ENCODE data around the gene PLOD3.

Gene PLOD3

DNA sequence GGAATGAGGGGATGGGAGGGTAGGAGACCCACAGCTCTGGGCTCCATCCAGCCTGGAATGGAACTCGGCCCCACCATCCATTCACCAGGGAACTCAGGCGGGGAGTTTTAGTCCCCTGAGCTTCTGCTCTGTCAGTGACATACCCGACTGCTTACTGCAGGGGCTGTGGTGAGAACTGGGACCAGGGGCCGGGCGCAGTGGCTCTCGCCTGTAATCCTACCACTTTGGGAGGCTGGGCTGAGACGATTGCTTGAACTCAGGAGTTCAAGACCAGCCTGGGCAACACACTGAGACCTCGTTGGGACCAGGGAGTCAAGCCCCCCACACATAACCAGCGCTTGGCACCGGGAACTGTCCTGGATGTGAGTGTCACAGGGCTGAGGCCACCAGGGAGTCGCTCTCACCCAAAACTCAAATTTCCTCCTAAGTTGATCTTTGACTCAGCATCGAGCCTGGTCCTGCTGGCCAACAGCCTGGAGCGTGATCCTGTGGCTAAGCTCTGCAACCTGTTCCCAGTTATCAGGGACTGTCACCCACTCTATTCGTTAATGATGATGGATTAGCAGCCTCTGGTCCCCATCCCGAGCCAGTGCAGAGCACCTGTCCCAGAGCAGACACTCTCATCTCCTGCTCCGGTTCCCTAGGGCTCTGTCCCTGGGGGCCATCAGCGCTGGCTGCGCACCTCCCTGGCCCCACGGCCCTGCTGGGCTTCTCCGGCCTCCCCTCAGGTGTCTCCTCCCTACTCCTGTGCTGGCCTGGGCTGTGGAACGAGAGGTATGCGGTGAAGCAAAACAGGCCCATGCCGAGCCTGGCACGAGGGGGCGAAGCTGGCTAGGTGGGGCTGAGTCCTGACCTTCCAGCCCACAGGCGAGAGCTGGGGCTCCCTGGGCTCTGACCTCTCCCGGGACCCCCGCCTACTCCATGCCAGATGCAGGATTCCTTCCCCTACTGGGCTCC, 21.1 kb upstream of the PLOD3 start:
- no peak for DNase-seq

DNA sequence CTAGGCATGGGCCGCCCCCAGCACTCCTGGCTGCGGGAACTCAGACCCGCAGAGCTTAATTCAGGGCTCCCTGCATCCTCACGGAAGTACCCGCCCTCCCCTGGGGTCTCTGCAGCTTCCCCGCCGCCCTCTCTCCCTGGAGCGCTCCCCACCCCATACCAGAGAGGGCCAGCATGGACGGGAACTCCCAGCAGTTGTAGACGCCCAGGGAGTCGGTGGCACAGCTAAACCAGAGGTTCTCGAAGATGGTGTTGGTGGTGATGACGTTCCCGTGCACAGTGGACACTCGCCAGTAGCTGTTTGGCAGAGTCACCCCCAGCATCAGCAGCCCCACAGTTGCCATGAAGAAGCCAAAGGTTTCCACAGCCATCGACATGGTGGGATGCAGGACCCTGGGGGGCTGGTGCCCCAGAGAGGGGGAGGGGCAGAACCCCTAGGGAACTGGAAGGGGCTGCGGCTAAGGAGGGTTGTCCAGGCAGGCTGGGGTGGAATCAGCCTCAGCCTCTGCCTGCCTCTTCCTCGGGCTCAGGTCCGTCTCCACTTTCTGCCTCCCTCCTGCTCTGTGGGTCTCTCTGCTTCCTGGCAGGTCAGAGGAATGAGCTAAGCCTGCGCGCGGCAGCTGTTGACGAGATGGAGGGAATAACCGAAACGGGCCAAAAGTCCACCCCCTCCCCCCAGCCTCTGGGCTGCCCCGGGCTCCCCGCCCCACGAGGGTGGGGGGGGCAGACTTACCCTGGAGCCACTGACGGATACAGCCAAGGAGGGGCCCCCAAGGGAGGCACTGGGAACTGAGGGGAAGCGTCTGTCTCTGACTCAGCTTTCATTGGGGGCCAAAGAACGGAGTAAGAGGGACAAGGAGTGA, 20.1 kb upstream of the PLOD3 start, which contains the start of gene CLDN15:
Gene CLDN15, minus strand, starts transcription at position 597 of the 862 bp plus-strand sequence. Its CDS starts 221 bp downstream, at position 376.
- no peak for DNase-seq

DNA sequence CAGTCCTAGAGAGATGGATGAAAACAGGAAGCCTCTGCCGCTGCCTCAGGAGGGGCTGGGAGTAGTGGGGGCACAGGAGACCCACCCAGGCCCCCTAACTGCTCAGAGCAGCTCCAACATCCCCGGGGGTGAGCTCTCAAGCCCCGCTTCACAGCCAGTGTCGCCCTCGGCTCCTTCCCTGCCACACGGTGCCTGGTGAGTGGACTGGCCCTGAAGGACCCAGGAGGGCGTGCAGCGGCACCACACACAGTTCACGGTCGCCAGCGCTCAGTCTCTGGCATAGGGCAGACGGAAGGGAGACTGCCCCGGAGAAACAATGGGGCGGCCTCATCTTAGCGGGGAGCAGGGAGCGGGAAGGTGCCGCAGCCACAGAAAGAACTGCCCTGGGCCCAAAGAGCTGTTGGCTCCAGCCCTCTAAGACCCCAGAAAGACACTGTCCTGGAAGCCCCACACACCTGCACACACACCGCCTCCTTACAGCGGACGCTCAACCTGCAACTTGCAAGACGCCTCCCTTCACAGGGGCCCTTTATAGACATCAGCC, 19.0 kb upstream of the PLOD3 start:
- no peak for DNase-seq

DNA sequence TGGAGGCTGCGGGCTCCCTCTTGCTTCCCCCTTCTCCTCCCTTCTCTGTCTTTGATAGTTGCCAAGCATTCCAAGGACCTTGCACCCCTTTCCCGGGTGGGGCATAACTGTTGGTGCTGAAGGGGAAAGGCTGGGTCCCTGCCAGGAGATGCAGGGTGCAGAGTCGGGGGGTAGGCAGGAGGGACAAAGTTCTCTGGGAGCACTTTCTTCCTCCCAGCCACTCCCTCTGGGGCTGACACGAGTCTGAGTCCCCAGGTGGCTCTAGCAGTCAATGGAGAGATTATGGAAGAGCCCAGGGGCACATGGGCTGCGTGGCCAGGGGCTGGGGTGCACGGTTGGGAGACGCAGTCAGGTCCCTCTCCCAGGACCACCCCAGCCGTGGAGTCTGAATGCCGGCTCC, 18.1 kb upstream of the PLOD3 start:
- DNase-seq, result no peak

DNA sequence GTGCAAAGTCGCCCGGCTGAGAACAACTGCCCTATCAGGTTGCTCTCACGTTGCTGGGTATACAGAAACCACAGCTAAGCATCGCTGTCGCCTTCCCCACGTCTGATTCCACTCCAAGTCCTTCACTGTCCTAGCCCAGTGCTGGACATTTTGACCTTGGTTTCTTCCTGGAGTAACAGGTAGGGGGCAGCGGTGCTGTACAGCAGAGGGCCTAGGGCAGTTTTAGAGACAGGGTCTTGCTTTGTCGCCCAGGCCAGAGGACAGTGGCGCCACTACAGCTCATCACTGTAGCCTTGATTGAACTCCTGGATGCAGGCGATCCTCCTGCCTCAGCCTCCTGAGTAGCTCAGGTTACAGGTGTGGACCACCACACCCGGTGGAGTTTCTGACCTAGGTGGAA, 17.7 kb upstream of the PLOD3 start:
- DNase-seq, result no peak

DNA sequence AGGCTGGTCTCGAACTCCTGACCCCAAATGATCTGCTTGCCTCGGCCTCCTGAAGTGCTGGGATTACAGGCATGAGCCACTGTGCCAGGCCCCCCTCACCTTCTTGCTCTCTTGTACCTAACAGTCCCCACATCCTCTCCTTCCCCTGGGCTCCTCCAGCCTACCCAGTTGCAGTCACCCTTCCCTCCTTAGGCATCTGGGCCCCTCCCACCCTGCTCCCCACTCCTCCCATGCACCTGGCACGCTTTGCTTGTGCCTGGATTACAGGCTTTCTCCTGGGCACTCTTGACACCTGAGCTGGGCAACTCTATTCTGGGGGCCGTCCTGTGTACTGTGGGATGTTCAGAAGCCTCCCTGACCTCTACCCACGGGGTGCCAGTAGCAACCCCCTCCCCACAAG, 17.3 kb upstream of the PLOD3 start:
- DNase-seq, result no peak

DNA sequence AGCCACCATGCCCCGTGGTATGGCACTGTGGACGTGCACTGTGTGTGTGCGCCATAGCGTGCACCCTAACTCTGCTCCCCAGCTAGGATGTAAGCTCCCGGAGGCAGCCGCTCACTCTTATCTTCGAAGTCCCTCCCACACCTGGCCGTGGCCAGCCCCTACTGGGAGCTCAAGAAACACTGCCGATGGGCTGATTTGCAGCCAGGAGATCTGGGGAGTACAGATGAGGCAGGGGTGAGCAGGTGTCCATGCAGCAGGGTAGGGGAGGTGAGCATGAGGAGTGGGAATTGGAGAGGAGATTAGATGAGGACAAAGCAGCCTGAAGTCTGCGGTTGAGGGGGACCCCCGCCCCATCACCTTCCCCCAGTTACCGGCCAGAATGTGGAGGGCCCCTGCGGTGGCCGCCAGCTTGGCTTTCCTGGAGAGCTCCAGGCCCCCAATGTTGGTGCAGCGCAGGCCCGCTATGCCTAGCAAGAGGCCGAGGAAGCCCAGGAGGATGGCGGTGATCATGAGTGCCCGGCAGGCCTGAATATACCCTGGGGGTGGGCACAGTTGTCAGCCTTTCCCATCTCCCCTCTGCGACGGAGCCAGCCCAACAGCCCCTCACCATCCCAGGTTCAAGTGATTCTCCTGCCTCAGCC, 16.6 kb upstream of the PLOD3 start:
- no peak for DNase-seq

DNA sequence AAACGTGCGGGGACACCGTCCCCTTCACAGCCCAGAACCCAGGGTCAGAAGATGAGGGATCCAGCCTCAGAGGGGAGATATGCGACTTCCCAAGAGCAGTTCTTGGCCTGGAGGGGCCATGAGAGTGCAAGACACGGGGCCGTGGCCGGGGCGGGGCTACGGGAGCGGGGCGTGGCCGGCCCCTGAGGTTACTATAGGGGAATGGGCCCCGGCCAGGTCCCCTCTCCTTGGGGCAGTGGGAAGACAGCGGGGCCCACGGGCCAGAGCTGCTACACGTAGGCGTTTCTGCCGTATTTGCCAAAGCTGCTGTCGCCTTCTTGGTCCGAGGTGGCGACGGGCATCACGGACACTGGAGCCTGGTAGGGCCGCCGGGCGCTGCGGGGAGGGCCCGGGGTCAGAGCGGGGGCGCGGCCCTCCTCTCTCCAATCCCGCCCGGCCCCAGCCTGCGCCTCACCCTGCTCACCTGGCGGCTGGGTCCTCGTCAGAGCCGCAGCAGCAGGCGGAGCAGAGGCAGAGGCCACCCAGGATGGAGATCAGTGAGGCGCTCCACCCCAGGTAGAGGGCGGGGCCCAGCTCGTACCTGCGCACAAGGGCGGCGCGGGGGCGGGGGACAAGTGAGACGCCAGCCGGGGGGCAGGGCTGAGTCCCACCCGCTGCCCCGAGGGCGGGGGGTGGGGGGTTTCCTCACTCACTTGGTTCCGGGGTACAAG, 14.9 kb upstream of the PLOD3 start:
- DNase-seq, result peak; percentile 75

DNA sequence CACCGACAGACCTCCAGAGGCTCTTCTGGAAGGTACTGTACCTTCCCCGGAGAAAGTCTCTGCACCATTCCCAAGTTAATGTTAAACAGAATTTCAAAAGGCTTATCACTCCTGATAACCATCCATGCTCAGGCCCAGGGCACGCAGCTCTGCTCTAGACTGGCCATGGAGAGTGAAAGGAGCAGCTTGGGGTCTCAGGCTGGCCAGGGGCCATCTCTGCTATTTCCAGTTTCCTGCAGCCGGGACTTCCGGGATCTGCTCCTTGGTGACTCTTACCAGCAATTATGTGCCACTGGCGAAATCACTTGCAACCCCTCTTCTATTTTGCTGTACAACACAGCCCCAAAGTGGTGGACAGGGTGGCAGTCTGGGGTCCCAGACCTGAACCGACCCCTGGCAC, 14.3 kb upstream of the PLOD3 start:
- no peak for DNase-seq

DNA sequence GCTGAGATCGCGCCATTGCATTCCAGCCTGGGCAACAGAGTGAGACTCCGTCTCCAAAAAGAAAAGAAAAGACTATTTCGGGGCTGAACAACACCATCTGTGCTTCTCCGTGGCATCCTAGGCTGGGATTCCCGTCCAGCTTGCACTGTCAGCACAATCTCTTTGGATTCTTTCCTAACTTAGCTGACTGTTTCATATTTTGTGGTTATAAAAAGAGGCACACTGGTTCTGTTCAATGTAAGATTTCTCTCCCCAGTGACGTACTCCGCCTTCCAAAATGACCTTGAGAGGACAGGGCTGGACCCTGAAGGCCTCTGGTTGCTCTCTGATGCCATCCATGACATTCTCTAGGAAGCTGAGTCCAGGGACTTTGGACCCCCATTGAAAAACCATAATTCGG, 9.3 kb upstream of the PLOD3 start:
- no peak for DNase-seq

DNA sequence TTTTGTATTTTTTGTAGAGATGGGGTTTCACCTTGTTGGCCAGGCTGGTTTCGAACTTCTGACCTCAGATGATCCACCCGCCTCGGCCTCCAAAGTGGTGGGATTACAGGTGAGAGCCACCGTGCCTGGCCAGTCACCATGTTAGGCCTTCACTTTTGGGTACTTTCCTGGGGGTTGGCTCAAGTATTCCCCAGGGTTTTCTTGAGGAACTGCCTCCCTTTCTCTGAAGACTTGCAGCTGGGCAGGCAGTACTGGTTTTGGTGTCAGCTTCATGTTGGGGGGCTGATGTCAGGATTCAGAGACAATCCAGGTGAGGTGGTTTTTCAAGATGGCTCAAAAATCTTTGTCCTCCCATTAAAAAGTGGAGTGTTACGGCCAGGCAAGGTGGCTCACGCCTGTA, 8.3 kb upstream of the PLOD3 start:
- no peak for DNase-seq

DNA sequence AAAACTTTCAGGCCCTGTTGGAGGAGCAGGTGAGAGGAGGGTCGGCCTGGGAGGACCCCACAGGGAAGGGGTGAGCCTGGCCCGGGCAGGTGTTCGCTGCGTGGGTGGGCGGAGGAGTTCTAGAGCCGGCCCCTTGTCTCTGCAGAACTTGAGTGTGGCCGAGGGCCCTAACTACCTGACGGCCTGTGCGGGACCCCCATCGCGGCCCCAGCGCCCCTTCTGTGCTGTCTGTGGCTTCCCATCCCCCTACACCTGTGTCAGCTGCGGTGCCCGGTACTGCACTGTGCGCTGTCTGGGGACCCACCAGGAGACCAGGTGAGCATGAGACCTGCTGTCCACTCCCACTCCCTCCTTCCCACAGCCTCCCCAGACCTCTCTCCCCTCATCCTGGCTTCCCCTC, 6.1 kb upstream of the PLOD3 start:
- DNase-seq, result no peak

DNA sequence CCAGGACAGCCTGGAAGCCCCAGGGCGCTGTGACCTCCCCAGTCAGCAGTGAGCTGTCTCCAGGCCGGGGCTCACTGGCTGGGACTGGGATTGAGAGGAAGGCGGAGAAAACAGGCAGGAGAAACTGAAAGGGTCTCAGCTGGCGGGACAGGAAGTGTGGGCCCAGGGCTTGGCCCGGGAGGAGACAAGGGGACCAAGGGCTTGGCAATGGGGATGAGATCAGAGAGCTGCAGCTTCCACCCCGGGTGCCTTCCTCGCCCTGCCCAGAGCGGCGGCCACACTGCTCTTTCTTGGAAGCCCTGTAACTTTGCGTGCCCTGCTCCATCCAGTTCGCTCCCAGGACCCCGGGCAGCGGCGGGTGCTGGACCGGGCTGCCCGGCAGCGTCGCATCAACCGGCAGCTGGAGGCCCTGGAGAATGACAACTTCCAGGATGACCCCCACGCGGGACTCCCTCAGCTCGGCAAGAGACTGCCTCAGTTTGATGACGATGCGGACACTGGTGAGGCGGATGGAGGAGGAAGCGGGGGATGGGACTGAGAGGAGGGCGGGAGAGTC, 5.0 kb upstream of the PLOD3 start:
- DNase-seq, result no peak

DNA sequence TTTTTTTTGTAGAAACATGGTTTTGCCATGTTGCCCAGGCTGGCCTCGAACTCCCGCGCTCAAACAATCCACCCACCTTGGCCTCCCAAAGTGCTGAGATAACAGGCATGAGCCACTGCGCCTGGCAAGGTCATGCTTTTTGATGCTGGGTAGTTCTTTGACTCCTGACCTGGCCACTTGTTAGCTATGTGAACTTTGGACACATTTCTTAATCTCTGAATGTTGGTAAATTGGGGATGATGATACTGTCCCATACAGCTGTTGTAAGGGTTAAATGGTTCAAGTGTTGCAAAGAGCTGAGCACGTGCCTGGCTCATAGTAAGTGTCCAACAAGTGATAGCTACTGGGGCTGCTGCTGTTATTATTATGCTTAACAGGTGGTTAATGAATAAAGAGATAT, 2.9 kb upstream of the PLOD3 start:
- no peak for DNase-seq

DNA sequence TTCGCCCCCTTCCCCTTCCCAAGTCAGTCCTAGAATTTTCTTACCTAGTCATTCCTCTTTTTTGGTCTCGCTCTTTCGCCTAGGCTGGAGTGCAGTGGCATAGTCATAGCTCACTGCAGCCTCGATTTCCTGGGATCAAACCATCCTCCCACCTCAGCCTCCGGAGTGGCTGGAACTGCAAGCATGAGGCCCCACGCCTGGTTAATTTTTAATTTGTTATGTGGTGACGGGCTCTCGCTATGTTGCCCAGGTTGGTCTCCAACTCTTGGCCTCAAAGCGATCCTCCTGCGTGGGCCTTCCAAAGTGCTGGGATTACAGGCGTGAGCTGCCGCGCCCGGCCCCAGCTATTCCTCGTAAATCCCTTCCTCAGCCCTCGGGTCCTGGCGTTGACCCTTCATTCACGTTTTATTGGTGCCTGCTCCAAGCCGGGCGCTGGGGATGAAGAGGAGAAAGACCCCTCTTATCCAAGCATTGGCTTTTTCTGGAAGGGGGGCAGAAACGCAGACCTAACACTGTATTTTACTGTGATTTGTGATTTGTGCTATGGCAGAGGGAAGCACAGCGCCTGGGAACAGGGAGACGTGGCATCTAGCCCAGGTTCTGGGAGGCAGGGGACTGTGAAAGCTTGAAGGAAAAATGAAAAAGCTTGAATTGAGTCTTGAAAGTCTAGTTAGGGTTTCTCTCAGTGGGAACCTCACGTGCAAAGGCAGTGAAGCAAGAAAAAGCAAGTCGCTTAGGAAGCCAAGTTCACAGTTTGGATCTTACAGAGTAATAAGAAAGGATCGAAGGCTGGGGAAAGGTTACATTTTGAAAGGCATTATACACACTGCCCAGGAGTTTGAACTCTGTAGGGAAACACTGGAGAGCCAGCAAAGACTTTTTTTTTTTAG, 1.1 kb upstream of the PLOD3 start:
- DNase-seq, result no peak

DNA sequence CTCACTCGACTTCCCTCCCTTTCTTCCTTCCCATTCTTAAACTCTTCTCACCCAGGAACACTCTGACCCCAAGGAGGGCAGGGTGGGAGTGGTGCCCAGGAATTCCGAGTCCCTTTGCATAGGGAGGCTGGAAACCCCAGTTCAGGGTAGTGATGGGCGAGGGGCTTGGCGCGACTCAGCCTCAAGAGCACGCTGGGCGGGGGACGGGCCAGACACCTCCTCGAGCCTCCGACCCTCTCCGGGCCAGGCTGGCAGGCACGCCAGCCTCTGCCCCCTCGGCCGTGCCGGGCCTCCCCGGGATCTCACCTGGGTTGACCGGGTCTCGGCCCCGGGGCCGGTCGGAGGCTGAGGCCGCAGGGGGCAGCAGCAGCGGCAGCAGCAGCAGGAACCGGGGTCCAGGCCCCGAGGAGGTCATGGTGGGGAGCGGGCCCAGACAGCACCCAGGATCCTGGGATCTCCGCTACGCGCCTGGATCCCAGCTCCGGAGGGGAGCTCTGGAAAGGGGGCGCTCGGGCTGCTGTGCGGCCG, 457 bp downstream of the PLOD3 start:
- no peak for DNase-seq

DNA sequence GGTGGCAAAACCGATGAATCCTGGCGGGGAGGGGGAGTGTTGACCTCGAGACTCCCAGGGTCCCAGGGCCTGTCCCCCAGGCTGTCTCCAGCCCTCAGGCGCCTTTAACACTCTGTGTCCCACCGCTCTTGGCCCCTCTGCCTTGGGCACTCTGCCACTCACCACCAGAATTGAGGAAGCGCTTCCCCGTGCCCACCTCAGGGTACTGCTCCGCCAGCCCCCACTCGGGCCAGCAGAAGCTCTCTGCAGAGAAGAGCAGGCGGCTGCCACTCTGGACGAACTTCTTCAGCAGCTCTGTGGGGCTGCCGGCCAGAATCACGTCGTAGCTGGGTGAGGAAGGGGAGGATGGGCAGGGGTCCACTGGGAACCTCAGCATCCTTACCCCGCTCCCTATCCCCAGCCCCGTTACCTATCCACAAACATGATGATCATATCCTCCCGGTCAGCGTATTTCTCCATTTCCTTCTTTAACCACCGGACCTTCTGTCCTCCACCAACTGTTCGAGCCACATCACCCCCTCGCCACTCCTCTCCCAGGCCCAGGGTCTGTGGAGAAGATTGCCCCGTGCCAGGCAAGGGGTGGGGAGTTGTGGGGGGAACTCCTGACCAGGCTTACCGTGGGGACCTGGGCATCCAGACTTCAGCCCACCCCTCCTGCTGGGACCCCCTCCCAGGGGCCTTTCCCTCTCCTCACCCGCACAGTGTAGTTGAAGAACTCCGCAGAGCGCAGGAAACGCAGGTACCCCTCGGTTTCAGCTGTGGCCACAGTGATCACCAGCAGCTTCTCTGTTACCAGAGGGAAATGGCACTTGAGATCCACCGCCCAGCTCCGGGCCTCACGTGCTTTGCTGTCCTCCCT, 1.2 kb downstream of the PLOD3 start:
- DNase-seq, result no peak

DNA sequence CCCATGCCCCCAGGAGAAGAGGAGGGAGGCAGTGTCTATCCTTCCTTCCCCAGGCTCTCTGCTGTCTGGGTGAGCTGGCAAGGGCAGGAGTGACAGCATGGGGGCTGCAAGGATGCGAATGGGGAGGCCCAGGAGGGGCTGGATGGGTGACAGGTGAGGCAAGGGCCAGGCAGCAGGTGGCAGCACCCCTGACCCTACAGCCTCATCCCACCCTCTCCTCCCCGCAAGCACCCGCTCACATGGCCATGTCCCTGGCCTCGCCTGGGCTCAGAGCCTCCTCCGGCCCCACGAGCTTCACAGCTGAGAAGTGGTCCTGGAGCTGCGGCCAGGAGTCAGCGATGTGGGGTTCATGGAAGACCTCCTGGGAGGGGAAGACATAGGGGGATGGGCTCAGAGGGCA, 5.4 kb downstream of the PLOD3 start:
- DNase-seq, result no peak

DNA sequence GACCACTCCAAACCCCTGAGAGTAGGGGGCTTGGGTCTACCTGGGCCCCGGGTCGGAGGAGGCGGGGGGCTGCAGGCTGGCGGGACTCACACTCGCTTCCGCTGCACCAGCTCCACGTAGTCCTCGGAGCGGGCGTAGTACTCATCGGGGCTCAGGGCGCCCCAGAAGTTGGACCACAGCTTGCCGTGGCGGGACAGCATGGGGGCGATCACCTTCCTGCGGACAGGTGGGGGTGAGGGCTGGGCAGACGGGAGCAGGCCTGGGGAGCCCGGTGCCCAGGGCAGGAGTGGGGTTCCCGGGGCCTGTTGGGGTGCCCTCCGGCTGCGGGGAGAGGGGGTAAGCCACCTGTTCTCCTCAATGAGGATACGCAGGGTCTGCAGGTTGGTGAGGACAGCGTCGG, 5.9 kb downstream of the PLOD3 start:
- no peak for DNase-seq

DNA sequence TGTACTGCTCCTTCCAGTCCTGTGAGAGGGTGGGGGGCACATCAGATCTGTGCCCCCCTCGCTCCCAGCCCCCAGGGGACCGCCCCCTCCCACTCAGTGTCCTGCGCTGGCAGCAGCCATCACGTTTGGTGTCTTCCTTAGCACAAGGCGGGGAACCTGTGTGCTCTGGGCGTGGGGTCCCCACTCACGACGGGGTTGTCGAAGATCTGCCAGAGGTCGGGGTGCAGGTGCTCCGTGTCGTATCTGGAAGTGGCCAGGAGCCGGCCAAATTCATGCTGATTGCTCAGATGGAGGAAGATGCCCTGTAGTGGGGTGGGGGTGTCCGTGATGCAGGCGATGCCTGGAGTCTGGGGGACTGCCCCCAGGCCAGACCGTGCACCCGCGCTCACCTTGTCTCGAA, 7.2 kb downstream of the PLOD3 start:
- no peak for DNase-seq
